ELF-1 (cell line): Measurements from ENCODE around the gene TPGS1.

Source experiments
- DNase-seq: peaks from one replicate; pipeline ENCODE4 v3.0.0-alpha.2; 2016; ENCODE audit warnings: low read depth, low spot score

Gene TPGS1

DNA sequence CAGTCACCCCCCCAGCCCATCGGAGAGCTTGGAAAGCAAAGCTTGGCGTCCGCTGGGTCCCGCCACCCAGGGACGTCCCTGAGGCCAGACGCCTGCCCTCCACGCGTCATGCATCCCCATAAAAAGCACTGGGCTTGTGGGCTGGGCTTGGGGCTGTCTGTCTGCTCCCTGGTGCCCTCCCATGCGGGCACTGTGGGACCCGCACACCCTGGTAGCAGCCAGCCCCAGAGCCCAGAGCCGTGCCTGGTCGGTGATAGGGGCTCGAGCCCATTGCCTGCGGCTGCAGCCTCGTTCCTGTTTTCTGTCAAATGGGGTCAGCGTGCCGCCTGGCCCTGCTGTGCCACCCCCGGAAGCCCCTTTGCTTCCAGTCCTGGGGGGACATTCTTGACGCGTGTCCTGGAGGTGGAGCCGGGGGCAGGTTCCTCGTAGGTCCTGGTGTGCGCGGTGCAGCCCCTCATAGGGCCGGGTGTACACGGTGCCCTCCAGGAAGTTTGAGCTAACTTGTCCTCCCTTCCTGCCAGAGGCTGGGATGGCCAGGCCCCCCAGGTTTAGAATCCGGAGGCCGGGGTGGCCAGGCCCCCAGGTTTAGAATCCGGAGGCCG is 32.2 kb downstream of the TPGS1 start:
- no peak for DNase-seq

DNA sequence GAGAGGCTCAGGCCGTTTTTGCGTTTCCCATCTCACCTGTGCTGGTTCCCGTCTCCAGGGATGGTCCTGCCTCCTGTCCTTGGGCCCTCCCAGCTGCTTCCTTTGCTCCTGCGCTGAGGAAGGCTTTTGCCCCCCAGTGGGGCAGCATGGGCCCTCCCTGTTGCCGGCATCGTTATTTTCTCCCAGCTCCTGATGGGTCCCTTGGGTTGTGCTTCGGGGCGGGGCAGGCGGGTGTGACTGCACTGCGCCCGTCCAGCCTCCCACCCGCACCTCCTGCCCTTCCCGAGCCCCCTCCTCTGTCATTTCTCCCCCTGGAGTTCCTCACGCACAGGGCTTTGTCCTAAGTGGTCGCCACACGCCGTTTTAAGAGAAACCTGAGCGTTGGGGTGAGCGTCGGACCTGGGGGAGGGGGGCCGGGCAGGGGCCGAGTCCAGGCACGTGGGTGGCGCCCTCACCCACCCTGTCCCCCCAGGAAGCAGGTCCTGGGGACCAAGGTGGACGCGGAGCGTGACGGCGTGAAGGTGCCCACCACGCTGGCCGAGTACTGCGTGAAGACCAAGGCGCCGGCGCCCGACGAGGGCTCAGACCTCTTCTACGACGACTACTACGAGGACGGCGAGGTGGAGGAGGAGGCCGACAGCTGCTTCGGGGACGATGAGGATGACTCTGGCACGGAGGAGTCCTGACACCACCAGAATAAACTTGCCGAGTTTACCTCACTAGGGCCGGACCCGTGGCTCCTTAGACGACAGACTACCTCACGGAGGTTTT is 33.8 kb downstream of the TPGS1 start:
- DNase-seq = no peak

DNA sequence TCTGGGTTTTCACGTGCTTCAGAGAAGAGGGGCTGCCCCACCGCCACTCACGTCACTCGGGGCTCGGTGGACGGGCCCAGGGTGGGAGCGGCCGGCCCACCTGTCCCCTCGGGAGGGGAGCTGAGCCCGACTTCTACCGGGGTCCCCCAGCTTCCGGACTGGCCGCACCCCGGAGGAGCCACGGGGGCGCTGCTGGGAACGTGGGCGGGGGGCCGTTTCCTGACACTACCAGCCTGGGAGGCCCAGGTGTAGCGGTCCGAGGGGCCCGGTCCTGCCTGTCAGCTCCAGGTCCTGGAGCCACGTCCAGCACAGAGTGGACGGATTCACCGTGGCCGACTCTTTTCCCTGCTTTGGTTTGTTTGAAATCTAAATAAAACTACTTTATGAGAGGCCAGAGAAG is 34.4 kb downstream of the TPGS1 start:
- DNase-seq = no peak

DNA sequence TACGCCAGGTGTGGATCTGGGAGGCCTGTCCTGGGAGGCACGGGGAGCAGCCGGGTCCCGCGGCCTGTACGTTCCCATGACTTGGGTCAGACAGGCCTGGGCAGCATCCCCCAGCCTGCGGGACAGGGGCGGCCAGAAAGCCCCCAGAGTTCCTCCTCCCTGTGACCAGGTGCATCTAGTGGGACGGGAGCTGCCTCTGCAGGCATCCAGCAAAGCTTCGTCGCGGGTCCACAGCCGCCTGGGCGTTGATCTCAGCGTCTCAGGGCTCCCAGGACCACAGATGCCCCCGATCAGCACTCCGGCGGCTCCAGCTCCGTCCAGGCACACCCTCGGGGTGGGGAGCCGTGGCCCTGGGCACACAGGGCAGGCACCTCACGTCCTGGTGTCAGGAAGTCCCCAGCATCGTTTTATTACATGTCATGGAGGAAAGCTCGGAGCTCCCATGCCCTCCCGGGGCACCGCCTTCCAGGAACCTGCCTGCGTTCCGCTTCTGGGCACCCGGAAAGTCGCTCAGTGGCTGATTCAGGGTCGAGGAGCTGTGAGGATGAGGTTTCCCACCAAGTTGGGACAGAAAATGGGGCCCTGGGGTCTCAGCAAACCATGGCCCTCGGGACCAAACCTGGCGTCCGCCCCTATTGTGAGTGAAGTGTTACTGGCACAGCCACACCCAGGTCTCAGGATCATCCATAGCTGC is 35.0 kb downstream of the TPGS1 start:
- DNase-seq = no peak

DNA sequence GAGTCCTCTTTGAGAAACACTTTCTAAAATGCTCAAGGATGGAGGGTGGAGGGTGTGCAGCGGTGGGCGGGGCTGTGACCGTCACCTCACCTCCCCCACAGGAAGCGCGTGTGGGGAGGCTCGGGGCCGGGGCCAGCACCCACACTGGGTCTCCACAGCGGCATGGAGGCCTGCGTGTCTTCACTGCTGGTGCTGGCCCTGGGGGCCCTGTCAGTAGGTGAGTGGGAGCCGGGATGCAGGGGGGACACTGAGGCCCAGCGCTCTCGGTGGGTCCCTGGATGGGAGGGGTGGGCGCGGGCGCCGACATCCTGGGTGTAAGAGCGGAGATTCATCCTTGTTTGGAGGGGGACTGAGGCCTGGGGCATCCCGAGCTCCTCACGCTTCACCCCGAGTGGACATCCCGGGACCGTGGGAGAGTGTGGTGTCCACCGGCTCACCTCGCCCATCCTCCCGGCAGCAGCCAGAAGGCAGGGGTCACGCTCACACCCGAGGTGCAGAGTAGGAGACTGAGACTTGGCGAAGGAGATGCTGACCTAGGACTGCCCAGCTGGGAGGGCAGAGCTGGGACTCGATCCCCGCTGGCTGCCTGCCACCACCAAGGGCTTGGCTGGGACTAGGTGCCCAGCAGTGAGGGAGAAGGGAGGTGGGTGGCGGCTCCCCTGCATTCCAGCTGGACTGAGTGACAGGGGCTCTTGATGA is 36.8 kb downstream of the TPGS1 start, which contains the start of gene GZMM:
TSS of gene GZMM (plus strand) at position 144 of the 699 bp plus-strand sequence. CDS start at position 163, 19 bp downstream.
- DNase-seq = no peak

DNA sequence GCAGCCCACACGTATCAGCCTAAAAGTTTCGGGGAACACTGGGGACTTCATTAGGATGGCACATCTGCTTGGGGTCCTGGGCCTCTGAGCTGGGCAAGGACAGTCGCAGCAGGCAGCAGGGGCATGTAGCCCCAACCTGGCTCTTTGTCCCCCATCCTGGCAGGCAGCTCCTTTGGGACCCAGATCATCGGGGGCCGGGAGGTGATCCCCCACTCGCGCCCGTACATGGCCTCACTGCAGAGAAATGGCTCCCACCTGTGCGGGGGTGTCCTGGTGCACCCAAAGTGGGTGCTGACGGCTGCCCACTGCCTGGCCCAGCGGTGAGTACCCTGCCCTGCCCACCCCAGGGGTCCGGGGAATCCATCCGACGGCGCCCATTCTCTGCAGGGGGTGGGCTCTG is 39.8 kb downstream of the TPGS1 start:
- no peak for DNase-seq

DNA sequence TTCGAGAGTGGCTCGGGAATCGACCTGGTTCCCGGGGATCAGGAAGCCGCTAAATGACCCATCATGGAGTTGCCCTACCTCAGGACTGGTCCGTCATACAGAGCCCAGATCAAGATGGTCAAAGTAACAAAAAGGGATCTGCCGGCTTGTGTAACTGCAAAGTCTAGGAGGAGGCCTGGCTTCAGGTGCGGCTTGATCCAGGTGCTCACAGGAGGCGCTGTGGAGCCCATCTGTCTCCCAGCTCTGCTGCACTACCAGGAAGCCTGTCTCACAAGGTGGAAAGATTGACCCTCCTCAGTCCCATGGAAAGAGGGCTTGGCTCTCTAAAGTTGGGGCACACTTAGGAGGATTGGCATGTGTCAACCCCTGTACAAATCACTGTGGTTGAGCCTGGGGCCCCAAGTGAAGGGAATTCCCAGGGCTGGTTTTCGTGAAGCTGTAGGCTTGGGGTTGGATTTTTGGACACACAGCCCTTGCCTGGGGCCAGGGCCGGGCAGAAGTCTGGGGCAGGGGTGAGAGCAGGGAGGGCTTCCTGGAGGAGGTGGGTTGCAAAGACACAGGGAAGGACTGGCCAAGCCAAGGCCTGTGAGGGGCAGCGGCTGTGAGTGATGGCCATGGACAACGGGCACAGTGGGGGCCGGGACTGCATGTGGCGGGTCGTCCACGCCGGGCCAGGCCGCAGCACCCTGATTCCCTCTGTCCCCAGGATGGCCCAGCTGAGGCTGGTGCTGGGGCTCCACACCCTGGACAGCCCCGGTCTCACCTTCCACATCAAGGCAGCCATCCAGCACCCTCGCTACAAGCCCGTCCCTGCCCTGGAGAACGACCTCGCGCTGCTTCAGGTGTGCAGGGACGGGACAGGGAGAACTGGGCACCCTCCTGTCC is 40.8 kb downstream of the TPGS1 start:
- no peak for DNase-seq

DNA sequence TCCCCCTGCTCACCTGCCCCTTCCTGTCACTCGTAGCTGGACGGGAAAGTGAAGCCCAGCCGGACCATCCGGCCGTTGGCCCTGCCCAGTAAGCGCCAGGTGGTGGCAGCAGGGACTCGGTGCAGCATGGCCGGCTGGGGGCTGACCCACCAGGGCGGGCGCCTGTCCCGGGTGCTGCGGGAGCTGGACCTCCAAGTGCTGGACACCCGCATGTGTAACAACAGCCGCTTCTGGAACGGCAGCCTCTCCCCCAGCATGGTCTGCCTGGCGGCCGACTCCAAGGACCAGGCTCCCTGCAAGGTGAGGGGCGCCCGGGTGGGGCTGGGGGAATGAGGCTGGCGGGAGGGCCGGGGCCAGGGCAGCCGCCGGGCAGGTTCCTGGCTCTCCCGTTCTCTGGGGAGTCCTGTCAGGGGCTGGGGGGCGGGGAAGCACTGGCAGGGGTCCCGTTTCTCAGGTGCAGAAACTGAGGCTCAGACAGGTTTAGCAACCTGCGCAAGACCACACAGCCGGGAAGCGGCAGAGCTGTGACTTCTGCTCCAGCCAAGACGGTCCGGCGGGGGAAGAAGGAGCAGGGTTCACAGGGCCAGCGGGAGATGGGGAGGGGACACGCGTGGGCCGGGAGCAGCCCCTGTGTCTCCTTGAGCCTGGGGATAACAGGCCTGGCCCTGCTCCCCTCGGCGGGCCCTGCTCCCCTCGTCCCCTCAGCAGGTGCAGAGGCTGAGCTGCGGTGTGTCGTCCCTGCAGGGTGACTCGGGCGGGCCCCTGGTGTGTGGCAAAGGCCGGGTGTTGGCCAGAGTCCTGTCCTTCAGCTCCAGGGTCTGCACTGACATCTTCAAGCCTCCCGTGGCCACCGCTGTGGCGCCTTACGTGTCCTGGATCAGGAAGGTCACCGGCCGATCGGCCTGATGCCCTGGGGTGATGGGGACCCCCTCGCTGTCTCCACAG is 41.9 kb downstream of the TPGS1 start:
- no peak for DNase-seq

DNA sequence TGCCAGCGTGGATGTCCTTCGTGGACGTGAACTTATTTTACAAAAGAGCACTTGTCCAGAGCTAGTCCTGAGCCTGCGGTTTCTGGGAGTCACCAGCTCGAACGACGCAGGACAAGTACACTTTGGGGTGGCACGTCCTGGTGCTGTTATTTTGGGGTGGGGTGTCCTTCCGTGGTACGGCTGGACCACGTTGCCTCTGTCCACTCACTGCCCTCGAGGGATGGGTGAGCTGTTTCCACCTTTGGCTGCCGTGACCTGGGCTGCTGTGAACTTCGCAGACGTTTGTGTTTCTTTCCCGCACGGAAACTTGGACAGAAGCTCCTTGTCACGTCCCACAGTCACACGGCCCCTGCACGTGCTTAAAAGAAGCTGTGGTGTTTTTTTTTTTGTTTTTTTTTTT is 47.5 kb downstream of the TPGS1 start:
- no peak for DNase-seq

DNA sequence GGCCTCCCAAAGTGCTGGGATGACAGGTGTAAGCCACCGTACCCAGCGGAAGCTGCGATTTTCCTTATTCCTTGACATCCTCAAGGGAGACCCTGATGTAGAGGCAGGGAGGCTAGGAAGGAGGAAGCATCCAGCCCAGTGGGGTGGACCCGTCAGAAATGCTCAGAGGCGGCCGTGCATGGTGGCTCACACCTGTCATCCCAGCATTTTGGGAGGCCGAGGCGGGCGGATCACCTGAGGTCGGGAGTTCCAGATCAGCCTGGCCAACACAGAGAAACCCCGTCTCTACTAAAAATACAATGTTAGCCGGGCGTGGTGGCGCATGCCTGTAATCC is 48.1 kb downstream of the TPGS1 start:
- no peak for DNase-seq

DNA sequence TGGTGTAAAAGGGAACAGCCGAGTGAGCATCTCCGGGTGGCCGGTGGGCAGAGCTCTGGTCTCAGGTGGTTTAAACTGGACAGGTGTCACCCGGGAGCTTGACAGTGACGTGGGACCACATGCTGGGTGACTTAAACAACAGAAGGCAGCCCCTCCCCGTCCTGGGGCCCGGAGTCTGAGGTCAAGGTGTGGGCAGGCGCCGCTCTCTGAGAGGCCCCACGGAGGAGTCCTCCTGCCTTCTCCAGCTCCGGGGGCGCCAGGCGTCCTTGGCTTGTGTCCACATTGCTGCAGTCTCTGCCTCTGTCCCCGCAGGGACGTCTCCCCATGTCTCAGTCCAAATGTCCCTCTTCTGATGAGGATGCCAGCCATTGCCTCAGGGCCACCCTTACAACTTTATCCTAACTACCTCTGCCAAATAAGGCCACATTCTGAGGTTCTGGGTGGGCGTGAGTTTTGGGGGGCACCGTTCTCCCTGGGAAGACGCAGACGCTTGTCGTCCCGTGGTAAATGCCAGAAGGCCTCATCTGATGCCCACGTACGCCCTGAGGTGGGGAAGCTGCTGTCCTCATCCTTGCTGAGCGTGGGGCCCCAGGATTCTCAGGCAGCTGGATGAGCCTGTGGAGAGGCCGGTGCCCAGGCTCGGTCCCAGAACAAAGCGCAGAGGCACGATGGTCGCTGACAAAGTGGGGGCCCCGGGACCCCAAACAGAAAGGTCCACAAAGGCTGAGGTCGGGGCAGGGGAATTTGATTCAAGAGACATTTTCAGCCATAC is 49.5 kb downstream of the TPGS1 start:
- DNase-seq = no peak

DNA sequence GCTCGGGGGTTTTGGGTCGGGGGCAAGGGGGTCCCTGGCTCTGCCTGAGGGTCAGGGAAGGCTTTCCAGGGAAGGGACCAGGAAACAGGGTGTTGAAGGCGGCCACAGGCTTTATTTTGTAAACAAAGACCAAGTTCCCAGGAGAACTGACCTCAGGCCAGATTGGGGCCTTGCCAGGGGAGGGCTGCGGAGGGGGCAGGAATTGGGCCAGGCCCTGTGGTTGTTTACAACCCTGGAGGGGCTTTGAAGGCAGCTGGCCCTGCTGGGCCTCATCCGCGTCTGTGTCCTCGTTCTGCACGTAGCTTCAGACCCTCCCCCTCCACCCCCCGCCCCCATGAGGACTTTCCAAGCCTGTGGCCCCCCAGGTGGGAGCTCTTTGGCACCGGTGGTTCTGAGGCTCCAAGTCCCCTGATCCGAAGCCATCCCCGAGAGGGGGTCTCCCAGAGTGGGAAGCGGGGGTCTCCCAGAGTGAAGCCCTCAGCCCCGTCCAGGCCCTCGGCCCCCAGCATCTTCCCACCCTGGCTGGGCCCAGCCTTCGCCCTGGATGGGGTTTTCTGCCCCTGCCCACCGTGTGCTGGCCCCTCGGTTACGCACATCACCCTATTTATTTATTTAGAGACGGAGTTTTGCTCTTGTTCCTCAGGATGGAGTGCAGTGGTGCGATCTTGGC is 51.6 kb downstream of the TPGS1 start:
- peak; percentile 92 for DNase-seq

DNA sequence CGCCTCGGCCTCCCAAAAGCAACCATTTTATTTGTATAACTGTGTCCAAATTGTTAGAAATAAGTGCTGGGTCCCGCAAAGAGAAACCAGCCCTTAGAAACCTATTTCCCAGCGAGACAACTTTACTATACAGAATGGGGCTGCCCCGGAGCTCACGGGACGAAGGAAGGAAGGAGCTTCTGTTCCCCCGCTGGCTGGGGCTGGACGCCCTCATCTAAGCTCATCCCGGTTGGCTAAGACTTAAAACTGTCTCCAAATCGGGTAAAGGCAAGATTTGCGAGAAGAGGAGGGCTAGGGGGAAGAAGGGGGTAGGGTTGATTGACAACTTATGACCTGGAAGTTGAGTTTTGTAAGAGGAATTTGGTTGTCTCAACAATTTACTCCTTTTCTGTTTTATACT is 52.8 kb downstream of the TPGS1 start:
- no peak for DNase-seq

DNA sequence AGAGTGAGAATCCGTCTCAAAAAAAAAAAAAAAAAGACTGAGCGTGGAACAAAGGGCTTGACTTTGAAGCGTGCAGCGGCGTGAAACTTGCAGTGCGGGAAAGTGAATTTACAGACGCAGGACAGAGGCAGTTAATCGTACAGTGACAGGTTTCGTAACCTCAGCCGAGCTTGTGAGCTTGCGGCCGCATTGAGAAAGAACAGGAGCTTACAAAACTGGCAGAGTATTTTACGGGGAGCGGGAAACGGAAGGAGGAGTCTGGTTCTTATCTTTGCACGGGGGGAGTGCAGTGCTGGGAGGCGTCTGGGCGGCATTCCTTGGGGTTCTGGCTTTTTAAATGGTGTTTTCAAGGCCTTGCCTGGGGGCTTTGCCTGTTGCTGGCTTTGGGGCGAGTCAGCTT is 59.1 kb downstream of the TPGS1 start:
- peak; percentile 96 for DNase-seq

DNA sequence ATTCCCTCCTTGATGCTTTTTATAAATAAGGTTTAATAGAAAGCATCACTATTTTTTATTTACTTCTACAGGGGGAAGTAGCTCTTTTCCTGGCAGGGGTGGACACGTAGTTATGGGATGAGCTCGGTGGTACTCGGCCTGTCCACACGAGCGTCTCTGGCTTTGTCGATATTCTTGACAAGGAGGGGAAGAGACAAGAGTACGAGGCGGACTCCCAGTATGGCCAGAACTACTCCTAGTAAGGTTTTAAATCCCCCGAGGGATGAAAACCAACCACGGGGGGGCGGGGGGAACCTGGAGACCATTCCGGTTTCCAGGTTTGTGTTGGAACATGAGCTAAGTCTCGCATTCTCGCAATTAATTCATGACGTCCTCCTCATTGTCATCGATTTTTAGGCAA is 59.5 kb downstream of the TPGS1 start:
- DNase-seq = no peak

DNA sequence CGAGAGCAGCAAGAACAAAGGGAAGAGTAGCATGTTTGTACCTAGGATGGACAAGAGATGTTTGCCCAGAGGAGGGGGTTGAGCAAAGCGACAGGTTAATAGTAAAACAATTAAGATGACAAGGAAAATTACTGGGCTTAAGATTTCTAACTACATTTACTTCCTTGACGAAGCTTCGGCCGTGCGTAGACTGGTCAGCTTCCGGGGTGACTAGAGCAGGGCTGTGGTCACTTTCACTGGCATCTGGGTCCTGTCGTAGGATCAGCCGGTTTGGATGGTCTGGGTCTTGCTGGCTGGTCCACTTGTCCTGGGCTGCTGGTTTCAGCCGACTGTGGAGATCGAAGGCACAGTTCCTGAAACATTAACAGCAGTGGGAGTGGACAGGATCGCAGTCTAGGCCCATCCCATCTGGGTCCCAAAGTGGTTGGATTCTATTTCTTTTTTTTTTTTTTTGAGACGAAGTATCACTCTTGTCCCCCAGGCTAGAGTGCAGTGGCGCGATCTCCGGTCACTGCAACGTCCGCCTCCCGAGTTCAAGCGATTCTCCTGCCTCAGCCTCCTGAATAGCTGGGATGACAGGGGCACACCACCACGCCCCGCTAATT is 60.1 kb downstream of the TPGS1 start:
- no peak for DNase-seq
